Prostate gland (tissue), 2 donors: ENCODE results near the gene GRN.

Experiments
- CTCF ChIP-seq, 4 experiments: fragments of 200-600 bp in 2 of 4; fragments of 450-650 bp in 2 of 4; sonication (generic) in 2 of 4; IDR thresholded peaks; 1 replicate in 3 of 4; 2 replicates in 1 of 4; pipeline ENCODE4 v1.5.1; 2016 to 2019; ENCODE audit warnings: antibody characterized with exemption in 4 of 4, mild to moderate bottlenecking in 2 of 4, moderate library complexity in 2 of 4
- POLR2A ChIP-seq: fragments of 450-650 bp; IDR thresholded peaks from one replicate; pipeline ENCODE4 v1.6.1; 2016; ENCODE audit warnings: antibody characterized with exemption, mild to moderate bottlenecking

DNA sequence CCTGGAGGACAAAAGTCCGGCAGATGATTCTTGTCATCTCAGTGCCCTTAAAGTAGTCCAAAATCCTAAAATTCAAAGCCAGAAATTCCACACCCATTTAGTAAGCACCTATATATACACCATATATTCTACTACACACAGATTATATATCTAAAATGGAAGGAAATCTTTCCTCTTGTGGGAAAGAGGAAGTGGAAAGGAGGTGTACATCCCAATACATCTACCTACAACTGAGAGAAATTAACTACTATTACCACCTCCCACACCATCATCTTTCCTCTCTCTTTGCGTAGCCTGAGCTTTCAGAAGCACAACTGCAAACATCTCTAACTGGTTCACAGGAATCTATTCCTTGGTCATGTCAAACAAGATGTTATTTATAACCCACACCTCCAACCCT is 49.7 kb downstream of the GRN start:
- TF ChIP-seq CTCF (IDR thresholded peaks at IDR 0.05), result no peak
- TF ChIP-seq POLR2A, result no peak
